HUES6 (cell line): ENCODE results near the gene NPIPB8.
"Not testable (repeated sequence)": the region's sequence is repeated elsewhere in the genome, so short reads cannot be mapped to it uniquely, and the experiment has no call there.

ENCODE experiments used
- H3K27ac ChIP-seq: 2 replicates; pipeline ENCODE4 v1.7.0; 2013; ENCODE audit warnings: low read depth, mild to moderate bottlenecking, low read length, inconsistent platforms
- H3K27me3 ChIP-seq: 2 replicates; pipeline ENCODE4 v1.6.1; 2013; ENCODE audit warnings: low read length; ENCODE audit not compliant: control insufficient read depth, insufficient read depth
- H3K36me3 ChIP-seq: 2 replicates; pipeline ENCODE4 v1.6.1; 2013; ENCODE audit warnings: low read length; ENCODE audit not compliant: control insufficient read depth, insufficient read depth
- H3K4me1 ChIP-seq: 2 replicates; pipeline ENCODE4 v1.6.1; 2013; ENCODE audit warnings: low read length; ENCODE audit not compliant: control insufficient read depth, insufficient read depth
- H3K4me3 ChIP-seq: 2 replicates; pipeline ENCODE4 v1.5.1; 2013; ENCODE audit warnings: low read depth, low read length
- H3K9ac ChIP-seq: one replicate; pipeline ENCODE4 v1.6.1; 2013; ENCODE audit warnings: mild to moderate bottlenecking, low read length
- H3K9me3 ChIP-seq: 2 replicates; pipeline ENCODE4 v1.6.1; 2013; ENCODE audit warnings: low read depth, low read length; ENCODE audit not compliant: control insufficient read depth, insufficient read depth

NPIPB8 gene

DNA sequence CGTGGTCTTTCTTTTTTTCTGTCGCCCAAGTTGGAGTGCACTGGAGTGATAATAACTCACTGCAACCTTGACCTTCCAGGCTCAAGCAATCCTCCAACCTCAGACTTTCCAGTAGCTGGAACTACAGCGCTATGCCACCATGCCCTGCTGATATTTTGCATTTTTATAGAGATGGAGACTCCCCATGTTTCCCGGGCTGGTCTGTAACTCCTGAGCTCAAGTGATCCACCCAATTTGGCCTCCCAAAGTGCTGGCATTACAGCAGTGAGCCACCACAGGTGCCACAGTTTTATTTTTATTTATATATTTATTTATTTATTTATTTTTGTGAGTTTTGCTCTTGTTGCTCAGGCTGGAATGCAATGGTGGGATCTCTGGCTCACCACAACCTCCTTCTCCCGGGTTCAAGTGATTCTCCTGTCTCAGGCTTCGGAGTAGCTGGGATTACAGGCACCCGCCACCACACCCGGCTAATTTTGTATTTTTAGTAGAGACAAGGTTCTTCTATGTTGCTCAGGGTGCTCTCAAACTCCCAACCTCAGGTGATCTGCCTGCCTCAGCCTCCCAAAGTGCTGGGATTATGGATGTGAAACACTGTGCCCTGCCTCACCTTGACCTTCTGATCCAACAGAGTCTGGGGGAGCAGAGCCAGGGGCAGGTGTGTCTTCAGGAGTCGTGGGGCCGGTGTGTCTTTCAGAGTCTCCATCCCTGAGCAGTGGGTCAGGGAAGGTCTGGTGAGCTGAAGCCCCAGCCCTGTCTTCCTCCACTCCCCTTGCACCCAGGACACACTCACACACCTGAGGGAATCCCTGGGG, 30.0 kb upstream of the NPIPB8 start:
- not testable (repeated sequence) for H3K9me3 ChIP-seq, H3K4me3 ChIP-seq, H3K36me3 ChIP-seq, H3K27ac ChIP-seq, H3K9ac ChIP-seq, H3K27me3 ChIP-seq
- peaks cover 19% of the 10 kb centered on the region for H3K4me1 ChIP-seq

DNA sequence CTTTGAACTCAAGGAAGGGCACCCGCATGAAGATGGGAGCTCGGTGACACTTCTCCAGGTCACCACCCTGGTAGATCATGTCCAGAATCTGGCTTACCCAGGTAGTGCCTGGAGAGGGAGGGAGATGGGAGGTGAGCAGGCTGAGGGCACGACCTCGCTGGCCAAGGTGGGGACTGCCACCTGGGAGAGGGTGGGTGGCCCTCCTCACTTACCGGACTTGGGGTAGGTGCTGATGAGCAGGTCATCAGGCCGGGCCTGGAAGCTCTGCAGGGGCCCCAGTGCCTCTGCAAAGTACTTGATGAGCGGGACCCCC, 29.4 kb upstream of the NPIPB8 start:
- H3K27me3 ChIP-seq, H3K36me3 ChIP-seq, H3K9ac ChIP-seq, H3K9me3 ChIP-seq, H3K27ac ChIP-seq, H3K4me3 ChIP-seq: not testable (repeated sequence)
- H3K4me1 ChIP-seq: peaks cover 19% of the 10 kb centered on the region

DNA sequence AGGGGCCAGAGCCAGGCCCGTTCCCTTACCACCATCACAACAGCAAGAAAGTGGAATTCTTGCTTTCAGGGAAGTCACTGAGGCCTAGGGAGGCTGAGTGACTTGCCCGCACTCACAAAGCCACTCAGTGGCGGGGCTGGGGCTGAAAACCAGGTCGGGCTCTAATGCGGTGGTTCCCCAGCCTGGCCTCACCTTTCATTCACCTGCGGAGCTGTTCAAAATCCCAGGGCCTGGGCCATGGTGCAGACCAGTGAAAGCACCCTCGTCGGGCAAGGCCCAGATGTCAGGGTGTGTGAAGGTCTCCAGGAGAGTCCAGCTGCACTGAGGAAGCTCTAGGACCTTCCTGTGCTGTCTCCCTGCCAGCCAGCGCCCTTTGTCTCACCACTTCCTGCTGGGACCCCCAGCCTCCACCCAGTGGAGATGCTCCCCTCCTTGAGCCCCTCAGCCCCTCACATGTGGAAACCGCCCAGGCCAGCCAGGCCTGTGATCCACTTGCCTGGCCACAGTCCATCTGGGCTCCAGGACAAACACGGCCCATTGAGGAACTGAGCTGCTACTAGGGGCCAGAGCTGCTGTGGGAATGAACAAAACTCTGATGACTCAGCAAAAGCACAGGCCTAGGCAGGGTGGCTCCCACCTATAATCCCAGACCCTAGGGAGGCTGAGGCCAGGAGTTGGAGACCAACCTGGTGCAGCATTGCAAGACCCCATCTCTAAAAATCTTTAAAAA, 28.8 kb upstream of the NPIPB8 start:
- H3K9ac ChIP-seq, H3K9me3 ChIP-seq, H3K36me3 ChIP-seq, H3K27ac ChIP-seq, H3K27me3 ChIP-seq, H3K4me3 ChIP-seq: not testable (repeated sequence)
- H3K4me1 ChIP-seq: peaks cover 19% of the 10 kb centered on the region

DNA sequence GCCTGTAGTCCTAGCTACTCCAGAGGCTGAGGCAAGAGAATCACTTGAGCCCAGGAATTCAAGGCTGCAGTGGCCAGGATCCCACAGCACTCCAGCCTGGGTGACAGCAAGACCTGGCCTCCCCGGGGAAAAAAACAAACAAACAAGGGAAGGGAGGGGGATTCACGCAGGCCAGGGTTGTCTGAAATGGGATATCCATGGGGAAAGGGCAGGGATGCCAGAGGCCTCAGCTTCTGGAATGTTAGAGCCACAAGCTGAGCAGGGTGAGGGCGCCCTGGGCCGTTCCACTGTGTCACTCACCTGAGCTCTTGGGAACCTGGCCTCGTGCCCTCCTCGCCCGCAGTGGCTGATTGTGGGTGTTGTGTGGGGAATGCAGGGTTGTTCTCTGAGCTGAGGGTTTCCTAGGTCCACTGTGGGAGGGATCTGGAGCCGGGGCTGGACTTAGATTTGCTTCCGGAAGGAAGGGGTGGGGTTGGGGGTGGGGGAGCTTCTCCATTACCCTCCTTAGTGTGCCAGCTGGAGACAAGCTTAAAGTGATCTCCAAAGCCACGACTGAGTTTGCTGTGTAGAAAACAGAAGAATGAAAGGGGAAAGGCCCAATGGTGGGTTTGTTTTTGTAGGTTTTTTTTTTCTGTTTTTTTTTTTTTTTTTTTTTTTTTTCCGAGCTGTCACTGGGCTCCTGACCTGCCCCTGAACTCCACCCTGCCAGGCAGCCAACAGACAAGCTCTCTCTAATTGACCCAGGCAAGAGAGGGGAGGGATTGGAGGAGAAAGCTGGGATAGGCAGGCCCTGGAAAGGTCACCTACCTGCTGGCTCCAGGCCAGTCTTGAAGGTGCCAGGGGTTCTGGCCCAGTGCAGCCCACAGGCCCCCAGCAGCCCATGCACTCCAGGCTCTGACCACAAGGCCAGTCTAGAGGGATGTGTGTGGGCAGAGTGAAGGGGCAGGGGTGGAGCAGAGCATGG, 28.0 kb upstream of the NPIPB8 start, which contains the start of gene SULT1A1:
TSS of gene SULT1A1 (minus strand) at position 414 of the 964 bp plus-strand sequence. CDS start 1,189 bp downstream, outside the sequence.
- peak within 1 kb of the TSS; percentile 10; the same call in 1 of the 2 replicates for H3K4me3 ChIP-seq
- H3K36me3 ChIP-seq: no peaks in the 10 kb centered on the region
- H3K9ac ChIP-seq: peak within 1 kb of the TSS; percentile 3
- no peaks in the 10 kb centered on the region for H3K27me3 ChIP-seq
- peaks cover 19% of the 10 kb centered on the region for H3K4me1 ChIP-seq
- no peaks in the 10 kb centered on the region for H3K9me3 ChIP-seq
- H3K27ac ChIP-seq: no peak within 1 kb of the TSS

DNA sequence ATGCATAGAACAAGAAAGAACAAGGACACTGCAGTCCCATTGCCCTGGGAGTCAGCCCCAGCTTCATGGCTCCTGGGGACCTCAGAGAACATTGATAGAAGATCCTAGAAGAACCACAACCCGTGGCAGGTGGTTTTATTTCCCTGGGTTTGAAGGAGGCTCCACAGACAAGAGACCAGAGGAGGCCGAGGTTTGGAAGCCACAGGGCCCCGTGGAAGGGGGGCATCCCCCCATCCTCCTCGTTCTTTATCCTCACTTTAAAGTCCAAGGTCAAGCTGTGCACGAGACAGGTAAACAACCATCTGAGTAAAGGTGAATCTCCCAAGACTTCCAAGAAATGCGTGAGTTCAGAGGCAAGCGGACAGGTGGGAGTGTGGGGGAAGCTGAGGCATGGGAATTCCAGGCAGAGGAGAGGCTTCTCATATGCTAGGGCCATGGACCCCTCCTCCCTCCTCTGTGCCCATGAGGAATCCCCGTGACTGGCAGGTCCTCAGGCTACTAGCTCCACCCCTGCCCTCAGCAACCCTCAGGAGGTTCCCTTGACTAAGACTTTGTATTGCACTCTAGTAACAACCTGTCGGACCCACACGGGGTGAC, 27.2 kb upstream of the NPIPB8 start:
- no peak overlapping the region for H3K27ac ChIP-seq

DNA sequence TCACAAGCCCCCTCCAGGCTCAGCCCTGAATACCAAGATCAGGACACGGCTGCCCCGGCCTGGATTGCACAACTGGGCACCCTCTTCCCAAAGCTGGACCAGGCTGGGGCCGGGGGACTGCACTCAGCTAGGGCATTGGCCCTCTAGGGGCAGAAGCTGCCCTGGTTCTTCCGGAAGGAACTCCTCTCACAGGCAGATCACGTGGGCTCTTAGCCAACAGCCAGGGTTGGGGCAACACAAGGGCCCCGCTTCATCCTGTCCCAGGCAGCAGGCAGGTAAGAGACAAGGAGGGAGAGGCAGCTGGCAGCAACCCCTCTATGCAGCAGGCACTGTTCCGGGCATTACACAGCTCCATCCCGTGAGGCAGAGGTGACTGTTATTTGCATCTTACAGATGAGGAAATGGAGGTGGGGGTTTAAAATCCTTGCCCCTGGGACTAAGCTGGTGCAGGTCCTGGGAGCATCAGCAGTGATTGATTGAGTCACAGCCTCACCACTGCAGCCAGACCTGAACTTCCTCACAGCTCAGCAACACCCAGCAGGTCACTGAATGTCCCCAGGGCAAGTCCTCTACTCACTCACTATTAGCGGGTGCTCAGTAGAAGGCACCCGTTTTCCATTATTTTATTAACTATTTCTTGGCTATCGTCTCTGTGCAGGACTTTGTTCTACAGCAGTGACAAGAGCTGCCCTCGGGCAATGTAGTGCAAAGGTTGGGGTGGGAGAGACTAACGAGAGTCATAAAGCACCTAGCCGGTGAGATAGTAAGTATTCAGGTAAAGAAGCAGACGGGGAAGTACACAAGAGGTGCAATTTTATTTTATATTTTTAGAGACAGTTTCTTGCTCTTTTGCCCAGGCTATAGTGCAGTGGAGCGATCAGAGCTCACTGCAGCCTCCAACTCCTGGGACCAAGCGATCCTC, 25.2 kb upstream of the NPIPB8 start:
- peaks cover 25% of the 10 kb centered on the region for H3K4me1 ChIP-seq
- H3K36me3 ChIP-seq, H3K4me3 ChIP-seq, H3K27me3 ChIP-seq, H3K9ac ChIP-seq, H3K9me3 ChIP-seq, H3K27ac ChIP-seq: not testable (repeated sequence)

More for the DNA sequence above, 27.2 kb upstream of the NPIPB8 start:
- Histone ChIP-seq H3K9ac (no peak overlapping the region), H3K4me1 (peaks cover 19% of the 10 kb centered on the region), H3K4me3 (no peak overlapping the region), H3K9me3 (no peaks in the 10 kb centered on the region), H3K36me3 (no peaks in the 10 kb centered on the region), H3K27me3 (no peaks in the 10 kb centered on the region)

DNA sequence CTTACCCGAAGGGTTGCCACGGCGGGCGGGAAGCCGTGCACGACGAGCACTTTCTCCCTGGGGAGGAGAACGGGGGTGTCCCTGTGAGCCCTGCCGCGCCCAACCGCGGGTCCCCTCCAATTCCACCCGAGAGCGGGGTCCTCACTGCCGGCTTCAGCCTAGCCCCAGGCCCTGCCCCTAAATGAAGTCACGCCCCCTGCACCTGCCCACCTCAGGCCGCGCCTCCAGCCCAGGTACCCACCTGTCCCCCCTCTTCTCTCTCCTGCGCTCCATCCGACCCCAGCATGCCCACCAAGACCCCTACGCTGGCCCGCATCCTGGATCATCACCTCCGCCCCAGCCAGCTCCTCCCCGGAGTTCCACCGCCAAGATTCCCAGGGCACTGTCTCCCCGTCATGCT, 24.0 kb upstream of the NPIPB8 start:
- H3K4me3 ChIP-seq, H3K9me3 ChIP-seq, H3K36me3 ChIP-seq, H3K27ac ChIP-seq, H3K9ac ChIP-seq, H3K27me3 ChIP-seq: not testable (repeated sequence)
- peaks cover 30% of the 10 kb centered on the region for H3K4me1 ChIP-seq

DNA sequence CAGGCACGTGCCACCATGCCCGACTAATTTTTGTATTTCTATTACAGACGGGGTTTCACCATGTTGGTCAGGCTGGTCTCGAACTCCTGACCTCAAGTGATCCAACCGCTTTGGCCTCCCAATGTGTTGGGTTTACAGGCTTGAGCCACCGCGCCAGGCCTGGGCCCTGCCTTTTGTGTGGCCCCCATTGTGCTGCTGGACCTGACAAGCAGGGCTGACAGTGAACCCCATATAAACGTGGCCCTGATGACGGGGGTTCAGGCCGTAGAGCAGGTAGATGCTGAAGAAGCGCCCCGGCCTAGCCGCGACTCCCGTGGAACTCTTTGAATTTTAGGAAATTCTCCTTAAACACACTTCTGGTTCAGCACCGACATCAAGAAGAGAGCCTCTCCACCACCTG, 23.3 kb upstream of the NPIPB8 start:
- H3K4me3 ChIP-seq, H3K27me3 ChIP-seq, H3K27ac ChIP-seq, H3K36me3 ChIP-seq, H3K9ac ChIP-seq, H3K9me3 ChIP-seq: not testable (repeated sequence)
- H3K4me1 ChIP-seq: peaks cover 24% of the 10 kb centered on the region

DNA sequence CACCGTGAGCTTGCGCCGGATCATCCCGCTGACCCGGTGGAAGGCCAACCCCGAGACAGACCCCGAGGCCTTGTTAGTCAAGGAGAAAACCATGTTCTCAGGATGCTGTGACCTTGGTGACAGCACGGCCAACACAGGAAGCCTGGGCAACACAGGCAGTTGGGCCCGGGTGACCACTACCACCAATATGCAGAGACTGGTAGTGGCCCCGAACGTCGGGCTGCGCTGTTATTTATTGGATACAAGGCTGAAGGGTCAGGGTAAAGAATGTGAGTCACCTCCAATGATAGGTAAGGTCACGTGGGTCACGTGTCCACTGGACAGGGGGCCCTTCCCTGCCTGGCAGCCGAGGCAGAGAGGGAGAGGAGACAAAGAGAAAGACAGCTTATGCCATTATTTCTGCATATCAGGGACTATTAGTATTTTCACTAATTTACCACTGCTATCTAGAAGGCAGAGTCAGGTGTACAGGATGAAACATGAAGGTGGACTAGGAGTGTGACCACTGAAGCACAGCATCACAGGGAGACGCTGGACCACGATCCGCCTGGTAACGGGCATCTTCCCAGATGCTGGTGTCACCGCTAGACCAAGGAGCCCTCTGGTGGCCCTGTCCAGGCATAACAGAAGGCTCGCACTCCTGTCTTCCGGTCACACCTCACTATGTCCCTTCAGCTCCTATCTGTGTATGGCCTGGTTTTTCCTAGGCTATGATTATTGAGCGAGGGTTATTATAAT, 22.2 kb upstream of the NPIPB8 start:
- H3K4me3 ChIP-seq, H3K9me3 ChIP-seq, H3K9ac ChIP-seq, H3K27me3 ChIP-seq, H3K36me3 ChIP-seq, H3K27ac ChIP-seq: not testable (repeated sequence)
- peaks cover 15% of the 10 kb centered on the region for H3K4me1 ChIP-seq
